PC-3 (cell line): ENCODE results near the gene PKP2.
"Not testable (repeated sequence)": the region's sequence is repeated elsewhere in the genome, so short reads cannot be mapped to it uniquely, and the experiment has no call there.

Experiments
- EZH2 ChIP-seq: fragments of 300-600 bp; sonication (generic); IDR thresholded peaks from one replicate; pipeline ENCODE4 v1.6.1; 2017; ENCODE audit warnings: antibody characterized with exemption, mild to moderate bottlenecking, low read length; ENCODE audit not compliant: unreplicated experiment
- TF ChIP-seq, protein P1 (sequence below): fragments of 300-600 bp; sonication (generic); conservative IDR thresholded peaks from 2 replicates; pipeline ENCODE4 v1.5.1; 2017; ENCODE audit warnings: antibody characterized with exemption, low read depth, mild to moderate bottlenecking, low read length

- TF ChIP-seq, protein P1, sequence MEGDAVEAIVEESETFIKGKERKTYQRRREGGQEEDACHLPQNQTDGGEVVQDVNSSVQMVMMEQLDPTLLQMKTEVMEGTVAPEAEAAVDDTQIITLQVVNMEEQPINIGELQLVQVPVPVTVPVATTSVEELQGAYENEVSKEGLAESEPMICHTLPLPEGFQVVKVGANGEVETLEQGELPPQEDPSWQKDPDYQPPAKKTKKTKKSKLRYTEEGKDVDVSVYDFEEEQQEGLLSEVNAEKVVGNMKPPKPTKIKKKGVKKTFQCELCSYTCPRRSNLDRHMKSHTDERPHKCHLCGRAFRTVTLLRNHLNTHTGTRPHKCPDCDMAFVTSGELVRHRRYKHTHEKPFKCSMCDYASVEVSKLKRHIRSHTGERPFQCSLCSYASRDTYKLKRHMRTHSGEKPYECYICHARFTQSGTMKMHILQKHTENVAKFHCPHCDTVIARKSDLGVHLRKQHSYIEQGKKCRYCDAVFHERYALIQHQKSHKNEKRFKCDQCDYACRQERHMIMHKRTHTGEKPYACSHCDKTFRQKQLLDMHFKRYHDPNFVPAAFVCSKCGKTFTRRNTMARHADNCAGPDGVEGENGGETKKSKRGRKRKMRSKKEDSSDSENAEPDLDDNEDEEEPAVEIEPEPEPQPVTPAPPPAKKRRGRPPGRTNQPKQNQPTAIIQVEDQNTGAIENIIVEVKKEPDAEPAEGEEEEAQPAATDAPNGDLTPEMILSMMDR, result not testable (repeated sequence)
- TF ChIP-seq EZH2, result not testable (repeated sequence)
Measured at GRCh38 chr12:32872416-32872815, 24.2 kb downstream of the PKP2 start.
